HG02970 (cell line): ENCODE measurements around the gene PTPMT1.
"Not testable (repeated sequence)": the region's sequence is repeated elsewhere in the genome, so short reads cannot be mapped to it uniquely, and the experiment has no call there.

Experiments used
- ATAC-seq: cut with Tn5 transposase; IDR thresholded peaks from one replicate; pipeline ENCODE4 v1.9.1; 2021; ENCODE audit warnings: mild to moderate bottlenecking, moderate library complexity, moderate number of reproducible peaks; ENCODE audit not compliant: unreplicated experiment, low FRiP score

Gene PTPMT1

DNA sequence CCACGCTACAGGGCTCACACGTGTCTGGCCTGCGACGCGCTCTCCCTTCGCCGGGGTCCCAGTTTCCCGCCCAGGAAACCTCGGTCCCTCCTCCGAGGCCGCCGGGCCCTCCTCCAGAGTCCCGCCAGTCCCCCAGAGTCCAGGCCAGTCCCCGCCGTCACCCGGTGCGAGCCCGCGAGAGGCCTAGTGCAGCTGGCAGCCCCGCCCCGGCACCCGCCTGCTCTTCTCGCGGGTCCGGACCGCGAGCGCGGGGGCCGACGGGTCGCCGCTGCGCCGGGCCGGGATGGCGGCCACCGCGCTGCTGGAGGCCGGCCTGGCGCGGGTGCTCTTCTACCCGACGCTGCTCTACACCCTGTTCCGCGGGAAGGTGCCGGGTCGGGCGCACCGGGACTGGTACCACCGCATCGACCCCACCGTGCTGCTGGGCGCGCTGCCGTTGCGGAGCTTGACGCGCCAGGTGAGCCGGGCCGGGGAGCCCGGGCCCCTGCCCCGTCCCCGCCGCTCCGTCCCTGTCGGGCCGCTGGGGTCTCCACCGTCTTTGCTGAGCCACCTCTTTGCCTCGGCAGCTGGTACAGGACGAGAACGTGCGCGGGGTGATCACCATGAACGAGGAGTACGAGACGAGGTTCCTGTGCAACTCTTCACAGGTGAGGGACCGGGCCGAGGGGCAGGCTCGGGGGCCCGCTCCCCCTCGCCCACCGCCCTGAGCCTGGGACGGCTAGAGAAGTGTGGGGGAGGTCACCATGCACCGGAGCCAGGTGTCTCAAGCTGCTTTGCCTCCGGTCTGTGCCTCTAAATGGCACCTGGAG is at the start of gene PTPMT1:
TSS of gene PTPMT1 (plus strand) at position 260 of the 809 bp plus-strand sequence. CDS start at position 284, 24 bp downstream.
- ATAC-seq, result peak; percentile 60

DNA sequence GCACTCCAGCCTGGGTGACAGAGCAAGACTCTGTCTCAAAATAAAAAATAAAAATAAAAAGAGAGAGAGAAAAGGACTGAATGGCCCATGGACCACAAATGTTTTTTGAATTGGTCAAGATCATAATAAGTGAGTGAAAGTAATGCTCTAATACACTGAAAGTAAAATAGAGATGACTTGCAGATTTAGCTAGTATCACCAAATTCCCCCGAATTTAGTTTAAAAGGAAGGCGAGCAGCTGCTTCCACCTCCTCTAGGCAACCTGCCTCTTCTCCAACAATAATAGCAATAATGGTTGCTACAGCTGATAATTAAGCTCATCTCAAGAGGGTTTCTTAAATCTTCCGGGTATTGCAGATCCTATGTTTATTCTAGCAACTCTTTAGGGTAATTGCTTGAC is 49.2 kb upstream of the PTPMT1 start:
- ATAC-seq, result no peak

DNA sequence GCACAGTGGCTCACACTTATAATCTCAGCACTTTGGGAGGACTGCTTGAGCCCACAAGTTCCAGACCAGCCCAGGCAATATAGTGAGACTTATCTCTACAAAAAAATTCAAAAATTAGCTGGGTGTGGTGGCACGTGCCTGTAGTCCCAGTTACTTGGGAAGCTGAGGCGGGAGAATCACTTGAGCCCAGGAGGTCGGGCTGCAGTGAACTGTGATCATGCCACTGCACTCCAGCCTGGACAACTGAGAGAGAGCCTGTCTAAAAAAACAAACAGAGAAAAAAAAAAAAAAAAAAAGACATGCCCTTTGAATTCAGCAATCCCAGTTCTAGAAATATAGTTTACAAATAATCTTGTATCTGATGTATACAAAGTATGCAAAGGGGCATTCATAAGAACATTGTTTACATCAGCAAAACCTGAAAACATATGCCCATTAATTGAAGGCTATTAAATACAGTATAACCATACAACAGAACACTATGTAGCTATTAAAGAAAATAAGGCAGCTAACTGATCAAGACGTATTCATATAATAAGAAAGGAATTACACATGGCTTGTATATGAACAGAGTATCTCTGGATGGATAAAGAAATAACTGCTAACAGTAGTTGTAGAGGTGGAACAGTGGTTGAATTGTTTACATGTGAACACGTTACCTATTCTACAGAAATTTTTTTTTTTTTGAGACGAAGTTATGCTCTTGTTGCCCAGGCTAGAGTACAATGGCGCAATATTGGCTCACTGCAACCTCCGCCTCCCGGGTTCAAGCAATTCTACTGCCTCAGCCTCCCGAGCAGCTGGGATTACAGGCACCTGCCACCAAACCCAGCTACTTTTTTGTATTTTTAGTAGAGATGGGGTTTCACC is 48.2 kb upstream of the PTPMT1 start:
- no peak for ATAC-seq

DNA sequence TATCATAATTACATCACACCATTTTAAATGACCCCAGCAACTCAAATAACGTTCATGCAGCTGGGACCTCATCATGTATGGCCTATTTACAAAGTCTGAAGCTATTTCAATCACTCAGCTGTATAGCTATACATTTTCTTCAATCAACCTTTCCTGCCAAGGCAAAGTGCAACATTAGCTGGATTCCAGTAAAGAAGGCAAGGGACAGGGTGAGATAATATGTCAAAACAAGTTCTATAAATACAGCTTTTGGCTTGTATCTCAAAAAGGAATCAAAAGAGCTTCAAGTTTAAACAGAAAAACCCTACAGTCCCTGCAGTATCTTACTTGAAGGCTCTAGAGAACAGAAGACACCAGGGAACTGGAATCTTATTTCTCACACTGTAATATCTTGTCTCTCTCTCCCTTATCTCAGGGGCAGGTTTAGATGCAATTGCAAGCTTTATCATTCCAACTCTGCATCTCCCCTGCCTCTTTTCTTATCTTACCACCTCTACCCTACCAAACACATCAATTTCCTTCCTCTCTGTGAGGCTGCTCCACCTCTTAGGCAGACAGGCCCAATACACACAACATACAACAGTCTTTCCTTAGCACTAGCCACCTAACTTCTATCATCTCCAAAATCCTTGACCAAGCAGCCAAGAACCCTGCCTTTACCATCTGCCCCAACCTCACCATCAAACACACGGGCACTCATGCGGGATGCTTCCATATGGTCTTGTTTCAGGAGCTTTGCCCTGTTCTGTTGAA is 47.0 kb upstream of the PTPMT1 start:
- no peak for ATAC-seq

DNA sequence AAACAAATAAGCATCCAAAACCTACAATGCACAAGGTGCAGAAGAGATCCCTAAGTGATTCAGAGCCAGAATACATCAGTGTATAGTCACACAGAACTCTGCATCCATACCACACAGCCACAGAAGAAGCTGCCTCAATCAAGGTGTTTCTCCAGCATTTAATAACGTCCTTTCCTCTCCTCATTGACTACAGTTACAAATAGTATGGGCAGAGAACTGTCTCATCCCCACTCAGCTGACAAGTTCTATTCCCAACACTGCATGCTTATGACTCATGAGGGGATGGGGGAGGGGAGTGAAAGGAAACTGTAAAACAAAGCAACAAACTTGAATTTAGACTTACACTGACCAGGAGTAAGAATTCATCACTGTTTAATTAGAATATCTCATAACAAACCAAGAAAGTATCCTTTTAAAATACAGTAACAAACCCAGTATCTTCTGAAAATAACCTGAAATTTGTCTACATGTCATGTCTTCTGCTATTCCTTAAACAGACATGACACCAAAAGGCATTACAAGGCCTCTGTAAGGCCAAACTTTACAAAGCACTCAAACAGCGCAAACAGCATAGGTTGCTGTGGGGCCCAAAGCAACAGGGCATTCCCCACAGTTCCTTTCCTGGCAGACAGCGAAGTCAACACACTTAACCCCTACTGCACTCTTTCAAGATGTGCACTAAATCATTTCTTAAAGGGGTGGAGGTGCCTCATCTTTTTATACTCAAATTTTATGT is 41.7 kb upstream of the PTPMT1 start:
- ATAC-seq, result no peak

DNA sequence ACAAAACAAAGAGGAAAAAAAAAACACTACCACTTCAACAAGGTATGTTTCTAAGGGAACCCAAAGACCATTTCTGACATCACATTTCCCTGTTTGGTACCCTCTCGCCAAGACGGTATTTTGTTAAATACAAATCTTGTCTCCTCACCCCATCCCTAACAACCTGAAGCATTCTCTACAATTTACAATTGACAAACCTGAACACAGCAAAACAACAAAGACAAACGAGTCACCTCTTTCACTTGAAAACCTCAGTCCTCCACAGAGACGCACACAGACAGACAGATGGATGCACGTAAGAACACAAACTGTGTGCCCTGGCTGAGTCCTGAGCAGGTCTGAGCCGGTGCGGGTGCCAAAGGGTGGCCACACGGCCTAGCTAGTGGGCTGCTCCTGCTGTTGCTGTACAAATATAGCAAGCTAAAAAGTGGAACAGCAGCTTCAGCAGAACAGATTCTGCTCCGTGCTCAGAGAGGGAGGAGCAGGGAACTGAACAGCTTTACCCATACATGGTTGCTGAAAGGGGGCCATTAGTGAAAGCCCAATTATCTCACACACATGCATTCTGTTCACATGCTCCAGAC is 41.0 kb upstream of the PTPMT1 start:
- no peak for ATAC-seq

GRCh38 chr11:47526032-47526431 is 39.4 kb upstream of the PTPMT1 start:
- ATAC-seq, result not testable (repeated sequence)

GRCh38 chr11:47527186-47527585 is 38.2 kb upstream of the PTPMT1 start:
- ATAC-seq, result no peak

GRCh38 chr11:47529951-47530350 is 35.4 kb upstream of the PTPMT1 start:
- no peak for ATAC-seq

- ATAC-seq, result not testable (repeated sequence)
Measured at GRCh38 chr11:47530721-47531120, 34.7 kb upstream of the PTPMT1 start.

- ATAC-seq, result no peak
Measured at GRCh38 chr11:47531666-47532065, 33.7 kb upstream of the PTPMT1 start.

DNA sequence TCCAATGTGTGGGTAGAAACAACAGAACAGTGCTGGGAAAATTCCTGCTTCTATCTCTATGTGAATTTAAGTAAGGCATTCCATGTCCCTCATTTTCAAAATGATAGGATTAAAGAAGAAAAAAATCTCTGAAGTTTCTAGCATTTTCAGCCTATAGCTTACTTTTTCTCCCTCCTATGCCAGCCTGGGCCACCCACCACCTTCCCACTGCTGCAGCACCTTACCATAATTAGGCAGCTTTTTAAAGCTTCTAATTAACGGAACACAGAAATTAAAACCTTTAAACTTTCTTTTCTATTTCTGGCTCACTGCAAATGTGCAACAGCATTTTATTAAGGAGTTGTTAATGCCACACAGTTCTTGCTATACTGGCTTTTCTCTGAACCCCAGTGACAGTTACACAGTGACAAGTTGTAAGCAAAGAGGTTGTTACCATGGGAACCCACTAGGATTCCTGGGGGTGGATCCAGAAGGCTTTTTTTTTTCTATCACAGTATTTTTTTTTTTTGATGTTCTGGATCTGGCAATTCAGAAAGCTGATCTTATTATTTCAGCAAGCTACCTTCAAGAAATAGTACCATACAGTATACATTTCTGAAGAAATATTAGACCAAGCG is 32.7 kb upstream of the PTPMT1 start:
- ATAC-seq, result no peak

GRCh38 chr11:47533690-47534151 is 31.7 kb upstream of the PTPMT1 start:
- ATAC-seq, result no peak

- no peak for ATAC-seq
Measured at GRCh38 chr11:47534704-47535251, 30.6 kb upstream of the PTPMT1 start.

GRCh38 chr11:47536915-47537314 is 28.5 kb upstream of the PTPMT1 start:
- no peak for ATAC-seq

- no peak for ATAC-seq
Measured at GRCh38 chr11:47538741-47539565, 26.4 kb upstream of the PTPMT1 start.

- no peak for ATAC-seq
Measured at GRCh38 chr11:47539681-47540039, 25.7 kb upstream of the PTPMT1 start.

DNA sequence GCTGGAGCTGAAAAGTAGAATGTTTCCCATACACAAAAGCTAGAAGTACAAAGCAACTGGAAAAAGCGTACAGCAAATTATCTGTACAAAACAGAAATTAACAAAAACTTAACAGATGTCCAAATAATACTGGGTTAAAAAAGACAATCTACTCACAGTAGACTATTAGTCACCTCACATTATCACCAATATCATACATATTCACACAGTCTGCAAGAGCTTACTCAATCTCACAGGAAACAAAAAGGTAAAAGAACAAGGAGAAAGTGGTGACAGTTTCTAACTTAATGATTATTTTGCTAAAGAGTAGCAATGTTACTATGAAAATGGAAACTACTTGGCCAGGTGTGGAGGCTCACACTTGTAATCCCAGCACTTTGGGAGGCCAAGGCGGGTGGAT is 24.3 kb upstream of the PTPMT1 start:
- ATAC-seq, result no peak
